GM19193 (cell line): ENCODE results near the gene RCOR3.

Experiments
- POLR2A ChIP-seq: IDR thresholded peaks from 4 replicates; pipeline ENCODE4 v1.6.1; 2011; ENCODE audit not compliant: insufficient read depth, insufficient read length; ENCODE audit errors: extremely low read depth

Gene RCOR3

DNA sequence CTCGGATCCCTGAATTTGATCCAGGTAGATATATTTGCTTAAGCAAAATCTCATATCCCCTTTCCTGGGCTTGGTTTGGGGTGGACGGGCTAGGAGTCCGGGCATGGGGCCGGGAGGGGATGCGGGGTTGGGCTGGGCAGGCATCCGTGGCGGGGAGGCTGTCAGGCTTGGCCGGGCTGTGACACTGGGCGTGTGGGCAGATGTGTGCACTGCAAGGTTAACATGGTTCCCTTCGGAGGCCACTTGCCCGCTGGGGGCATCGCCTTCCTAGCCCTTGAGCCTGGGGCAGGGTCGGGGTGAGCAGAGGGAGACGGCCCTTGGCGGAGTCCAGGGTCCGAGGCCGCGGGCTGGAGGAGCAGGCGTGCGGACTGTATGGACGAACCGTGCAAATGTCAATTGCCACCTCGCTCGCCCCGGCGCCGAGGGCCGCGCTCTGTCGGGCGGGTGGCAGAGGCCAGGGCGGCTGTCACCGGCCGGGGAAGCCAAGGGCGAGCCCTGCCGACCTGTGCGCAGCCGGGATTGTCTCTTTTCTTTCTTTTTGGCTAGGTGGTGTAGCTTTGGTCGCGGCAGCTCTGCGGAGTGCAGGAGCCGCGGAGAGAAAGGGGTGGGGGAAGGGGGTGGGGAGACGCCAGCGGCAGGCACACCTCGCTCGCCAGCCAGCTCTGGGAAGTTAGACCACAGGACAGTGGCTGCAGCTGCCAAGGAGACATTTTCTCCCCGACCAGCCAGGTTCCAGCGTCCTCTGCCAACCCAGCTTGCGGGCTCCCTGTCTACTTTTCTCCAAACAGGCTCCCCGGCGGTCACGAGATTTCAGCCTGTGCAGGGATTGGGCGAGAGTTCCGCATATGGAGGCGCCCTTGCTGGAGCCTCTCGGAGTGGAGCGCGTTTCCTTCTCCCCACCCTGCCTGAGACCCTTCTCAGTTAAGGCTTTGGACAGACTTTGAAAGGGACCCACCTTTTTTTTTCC is 1.3 kb downstream of the RCOR3 start:
- peak; percentile 44 for TF ChIP-seq POLR2A

DNA sequence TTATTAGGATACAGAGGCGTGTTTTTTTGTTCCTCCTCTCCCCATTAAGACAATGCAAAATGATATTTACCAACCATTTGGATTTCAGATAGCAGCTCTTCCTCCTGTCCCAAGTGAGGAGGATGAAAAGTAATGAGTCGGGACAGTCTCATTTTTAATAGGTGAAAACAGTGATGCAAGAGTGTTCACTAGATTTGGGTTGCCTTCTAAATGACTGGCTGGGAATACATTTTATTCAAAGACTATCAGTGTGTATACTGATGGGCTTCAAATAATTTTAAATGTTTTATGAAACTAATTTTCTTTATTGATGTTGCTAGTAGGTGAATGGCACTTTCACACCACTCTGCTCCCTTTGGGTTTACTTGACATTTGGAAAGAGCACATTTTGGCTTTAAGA is 2.1 kb downstream of the RCOR3 start:
- TF ChIP-seq POLR2A, result no peak

DNA sequence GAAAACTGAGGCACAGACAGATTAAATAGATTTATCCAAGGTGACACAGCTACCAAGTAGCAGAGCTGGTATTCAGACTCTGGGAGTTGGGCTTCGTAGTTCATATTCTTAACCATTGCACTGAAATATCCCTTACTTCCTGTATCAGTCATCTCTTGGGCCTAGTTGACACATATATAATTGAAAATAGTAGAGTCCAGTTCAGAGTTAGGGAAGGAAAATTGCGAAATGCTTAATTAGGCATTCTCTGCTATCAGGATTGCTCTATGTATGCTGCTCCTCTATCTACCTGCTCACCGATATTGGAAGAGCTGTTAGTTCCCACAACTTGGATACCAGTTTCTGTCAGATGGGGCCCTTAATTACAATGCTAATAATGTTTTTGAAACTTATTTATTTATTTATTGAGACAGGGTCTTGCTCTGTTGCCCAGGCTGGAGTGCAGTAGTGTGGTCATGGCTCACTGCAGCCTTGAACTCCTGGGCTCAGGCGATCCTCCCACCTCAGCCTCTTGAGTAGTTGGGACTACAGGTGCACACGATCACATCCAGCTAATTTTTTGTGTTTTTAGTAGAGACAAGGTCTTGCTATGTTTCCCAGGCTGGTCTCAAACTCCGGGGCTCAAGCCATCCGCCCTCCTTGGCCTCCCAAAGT is 8.2 kb downstream of the RCOR3 start:
- TF ChIP-seq POLR2A, result no peak

DNA sequence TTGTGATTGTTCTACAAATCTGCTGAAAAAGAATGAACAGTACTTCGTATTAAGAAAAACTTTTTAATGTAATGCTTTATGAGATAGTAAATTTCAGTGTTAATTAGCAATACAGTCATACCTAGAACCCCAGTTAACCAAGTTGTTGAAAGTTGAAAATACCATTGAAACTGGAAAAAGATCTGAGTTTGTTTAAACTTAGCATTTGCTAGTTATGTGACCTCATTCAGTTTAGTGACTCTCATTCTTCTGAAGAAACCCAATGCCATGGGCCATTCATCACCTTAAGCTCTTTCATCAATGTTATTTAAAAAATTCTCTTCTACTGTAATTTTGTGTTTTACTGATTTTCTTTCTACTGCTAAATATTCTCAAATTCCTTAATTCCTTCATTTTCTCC is 20.2 kb downstream of the RCOR3 start:
- TF ChIP-seq POLR2A, result no peak

DNA sequence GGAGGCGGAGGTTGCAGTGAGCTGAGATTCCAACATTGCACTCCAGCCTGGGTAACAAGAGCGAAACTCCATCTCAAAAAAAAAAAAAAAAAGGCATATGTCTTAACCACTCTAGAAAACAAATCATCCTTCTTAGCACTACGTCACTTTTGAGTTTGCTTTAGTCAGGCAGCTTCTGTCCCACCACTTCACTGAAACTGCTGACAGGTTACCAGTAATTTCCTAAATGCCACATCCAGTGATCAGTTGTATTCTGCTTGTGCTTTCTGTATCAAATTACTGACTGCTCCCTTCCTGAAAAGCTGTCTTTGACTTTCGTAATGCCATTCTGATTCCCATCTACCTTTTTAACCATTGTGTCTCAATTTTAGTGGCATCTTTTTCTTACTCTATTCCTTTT is 21.7 kb downstream of the RCOR3 start:
- no peak for TF ChIP-seq POLR2A

- TF ChIP-seq POLR2A, result no peak
Observed at GRCh38 chr1:211281320-211282022, 22.3 kb downstream of the RCOR3 start.

GRCh38 chr1:211282023-211282373 is 22.8 kb downstream of the RCOR3 start:
- no peak for TF ChIP-seq POLR2A

GRCh38 chr1:211285196-211285595 is 26.0 kb downstream of the RCOR3 start:
- TF ChIP-seq POLR2A, result no peak

GRCh38 chr1:211287218-211287617 is 28.1 kb downstream of the RCOR3 start:
- TF ChIP-seq POLR2A, result no peak

DNA sequence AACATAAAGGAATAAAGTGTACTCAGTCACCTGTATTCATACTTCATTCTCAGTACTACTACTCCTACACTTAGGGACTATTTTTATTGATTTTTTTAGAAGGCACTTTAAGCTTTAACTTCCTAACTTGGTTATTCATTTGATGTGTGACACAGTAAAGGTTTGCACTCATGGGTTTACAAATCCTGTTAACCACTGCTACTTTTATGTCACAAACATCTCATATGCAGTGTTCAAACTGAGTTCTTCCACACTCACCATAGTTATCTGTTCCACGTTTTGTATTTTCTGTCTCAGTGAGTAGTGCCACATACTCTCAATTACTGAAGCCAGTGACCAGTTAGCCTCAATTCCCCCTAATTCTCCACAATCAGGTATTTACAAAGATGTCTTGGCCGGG is 33.2 kb downstream of the RCOR3 start:
- TF ChIP-seq POLR2A, result no peak

DNA sequence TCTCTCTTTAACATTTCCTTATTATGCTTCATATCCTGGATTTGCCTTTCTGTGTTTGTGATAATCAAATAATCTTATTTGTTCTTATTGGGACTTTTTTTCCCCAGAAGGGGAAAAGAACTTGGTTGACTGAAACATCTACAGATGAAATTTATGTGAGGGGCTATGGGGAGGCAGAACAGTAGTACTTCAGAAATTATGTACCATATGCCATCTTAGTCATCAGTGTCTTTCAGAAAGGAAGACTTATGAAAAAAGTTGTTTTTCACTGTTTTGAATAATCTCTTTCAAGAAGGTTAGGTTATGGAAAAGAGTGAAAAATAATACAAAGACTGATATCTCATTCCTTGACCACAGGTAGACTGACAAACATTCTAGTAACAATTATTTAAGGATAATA is 37.2 kb downstream of the RCOR3 start:
- TF ChIP-seq POLR2A, result no peak

- TF ChIP-seq POLR2A, result no peak
Observed at GRCh38 chr1:211305044-211305443, 45.9 kb downstream of the RCOR3 start.

- no peak for TF ChIP-seq POLR2A
Observed at GRCh38 chr1:211309617-211310016, 50.5 kb downstream of the RCOR3 start.

DNA sequence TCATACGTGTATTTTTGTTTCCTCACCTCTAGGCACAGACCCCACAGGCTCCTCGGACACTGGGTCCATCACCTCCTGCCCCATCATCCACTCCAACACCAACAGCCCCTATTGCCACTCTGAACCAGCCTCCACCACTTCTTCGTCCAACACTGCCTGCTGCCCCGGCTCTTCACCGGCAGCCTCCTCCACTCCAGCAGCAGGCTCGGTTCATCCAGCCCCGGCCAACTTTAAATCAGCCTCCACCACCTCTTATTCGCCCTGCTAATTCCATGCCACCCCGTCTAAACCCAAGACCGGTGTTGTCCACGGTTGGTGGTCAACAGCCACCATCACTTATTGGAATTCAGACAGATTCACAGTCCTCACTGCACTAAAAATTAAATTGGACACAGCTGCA is 54.2 kb downstream of the RCOR3 start:
- TF ChIP-seq POLR2A, result no peak

DNA sequence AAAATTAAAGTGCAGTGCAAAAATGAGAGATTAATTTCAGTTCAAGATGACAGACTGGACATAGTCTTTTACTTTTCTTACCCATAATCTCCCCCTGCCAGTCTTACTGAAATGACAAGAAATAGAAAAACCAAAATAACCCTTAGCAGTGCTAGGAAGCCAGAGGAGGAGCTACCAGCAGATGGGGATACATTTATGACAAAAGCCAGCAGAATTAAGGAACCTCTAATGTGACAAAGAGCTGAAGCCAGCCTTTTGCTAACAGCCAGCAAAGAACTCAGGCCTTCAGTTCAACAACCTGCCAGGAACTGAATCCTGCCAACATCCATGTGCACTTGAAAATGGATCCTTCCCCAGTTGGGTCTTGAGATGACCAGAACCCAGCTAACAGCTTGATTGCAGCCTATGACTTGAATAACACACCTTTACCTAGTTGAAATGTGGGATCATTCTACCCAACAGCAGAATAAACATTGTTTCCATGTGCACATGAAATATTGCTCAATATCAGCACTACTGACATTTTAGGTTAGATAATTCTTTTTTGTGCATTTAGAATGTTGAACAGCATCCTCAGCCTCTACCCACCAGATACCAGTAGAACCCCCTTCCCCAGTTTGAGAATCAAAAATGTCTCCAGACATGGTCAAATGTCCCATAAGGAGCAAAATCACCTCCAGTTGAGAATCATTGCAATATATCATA is 59.6 kb downstream of the RCOR3 start:
- TF ChIP-seq POLR2A, result no peak

DNA sequence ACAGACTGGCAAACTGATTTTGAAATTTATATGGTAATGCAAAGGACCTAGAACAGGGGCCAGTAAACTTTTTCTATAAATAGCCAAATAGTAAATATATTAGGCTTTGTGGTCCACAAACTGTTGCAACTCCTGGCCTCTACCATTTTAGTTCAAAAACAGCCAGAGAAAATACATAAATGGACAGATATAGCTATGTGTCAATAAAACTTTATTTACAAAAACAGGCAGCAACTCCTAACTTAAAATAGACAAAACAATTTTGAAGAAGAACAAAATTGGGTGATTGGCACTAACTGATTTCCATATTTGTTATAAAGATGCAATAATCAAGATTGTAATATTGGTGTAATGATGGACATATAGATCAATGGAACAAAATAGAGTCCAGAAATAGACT is 60.7 kb downstream of the RCOR3 start:
- TF ChIP-seq POLR2A, result no peak

- TF ChIP-seq POLR2A, result no peak
Observed at GRCh38 chr1:211320980-211321379, 61.8 kb downstream of the RCOR3 start.
